ENCODE results near the gene FERMT2. TPM values are rescaled to one million over a fixed set of nuclear protein-coding genes. Genes with fewer than 3 reads are reported as not detected.

FERMT2 gene
- total RNA-seq, 1 experiment from 2014 or later, result 40.8 TPM

DNA sequence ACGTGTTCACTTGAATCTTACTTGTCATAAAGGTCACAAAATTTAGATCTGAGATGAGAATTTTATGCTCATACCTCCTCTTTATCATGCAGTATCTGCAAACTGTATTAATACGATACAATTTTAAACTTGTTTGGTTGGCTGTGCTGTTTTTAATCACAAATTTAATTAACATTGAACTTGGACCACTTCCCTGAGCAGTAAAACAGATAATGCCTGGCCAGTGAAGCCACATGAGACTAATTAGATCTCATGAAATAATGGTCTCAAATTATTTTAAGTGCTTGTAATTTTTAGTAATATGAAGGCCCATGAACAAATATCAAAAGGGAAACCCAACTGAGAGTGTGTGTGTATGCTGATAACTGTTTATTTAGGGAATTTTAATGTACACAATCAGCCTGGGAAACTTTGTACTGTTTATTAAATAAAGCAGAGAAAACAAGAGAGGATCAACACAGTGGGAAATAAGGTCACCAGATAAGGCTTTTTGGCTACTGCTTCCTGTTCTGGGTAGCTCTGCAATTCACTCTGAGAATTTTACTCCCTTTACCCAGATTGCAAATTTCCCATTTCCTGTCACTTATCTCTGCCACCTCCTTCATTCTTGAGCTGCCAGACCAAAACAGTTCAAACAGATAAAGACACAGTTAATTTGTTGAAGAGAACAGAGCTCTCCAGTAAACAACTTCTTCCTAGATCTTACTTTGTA is 97.9 kb downstream of the FERMT2 start:
- no peak for DNase-seq (ENCODE audit: low read depth, low spot score)
- in situ Hi-C loops (cut with HindIII; ENCODE audit: low pct_unique_long_range_greater_than_20kb, low sequenced_read_pairs), result no loop called here

DNA sequence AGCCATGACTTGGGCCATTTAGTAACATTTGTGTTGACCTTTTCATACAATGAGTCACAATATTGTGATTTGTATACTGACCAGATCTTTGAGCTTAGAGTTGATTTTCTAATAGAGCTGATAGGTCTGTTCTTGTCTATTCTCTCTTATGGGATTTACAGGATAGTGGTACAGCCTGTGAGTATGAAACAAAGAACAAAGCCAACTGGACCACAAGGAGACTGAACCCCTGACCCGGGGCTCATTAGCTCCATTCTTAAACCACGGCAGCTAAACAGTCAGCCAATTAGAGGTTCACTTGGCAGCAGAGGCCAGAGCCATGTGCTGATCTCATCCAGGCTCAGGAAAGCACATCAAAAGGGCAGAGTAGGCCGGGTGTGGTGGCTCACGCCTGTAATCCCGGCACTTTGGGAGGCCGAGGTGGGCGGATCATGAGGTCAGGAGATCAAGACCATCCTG is 100.4 kb downstream of the FERMT2 start:
- peak; percentile 68 for DNase-seq (ENCODE audit: low read depth, low spot score)
- in situ Hi-C loops (cut with HindIII; ENCODE audit: low pct_unique_long_range_greater_than_20kb, low sequenced_read_pairs), result no loop called here

DNA sequence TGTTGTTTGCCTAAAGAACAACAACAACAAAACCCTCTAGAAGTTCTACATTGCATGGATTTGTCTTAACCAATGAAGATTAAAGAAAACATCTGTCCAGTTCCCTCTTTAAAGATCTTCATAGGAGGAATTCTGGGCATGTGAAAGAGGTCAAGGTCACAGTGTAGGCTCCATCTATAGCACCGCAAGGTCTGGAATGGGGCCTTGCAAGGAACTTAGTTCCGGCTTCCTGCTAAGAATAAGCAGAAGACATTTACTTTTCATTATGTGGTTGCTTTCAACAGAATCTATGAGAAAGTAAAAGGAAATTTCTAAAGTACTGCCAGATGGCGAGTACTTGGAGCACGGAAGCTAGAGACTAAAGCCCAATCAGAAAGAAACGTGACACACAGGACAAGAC is 102.2 kb downstream of the FERMT2 start:
- DNase-seq (ENCODE audit: low read depth, low spot score), result no peak
- in situ Hi-C loops (cut with HindIII; ENCODE audit: low pct_unique_long_range_greater_than_20kb, low sequenced_read_pairs), result no loop called here

DNA sequence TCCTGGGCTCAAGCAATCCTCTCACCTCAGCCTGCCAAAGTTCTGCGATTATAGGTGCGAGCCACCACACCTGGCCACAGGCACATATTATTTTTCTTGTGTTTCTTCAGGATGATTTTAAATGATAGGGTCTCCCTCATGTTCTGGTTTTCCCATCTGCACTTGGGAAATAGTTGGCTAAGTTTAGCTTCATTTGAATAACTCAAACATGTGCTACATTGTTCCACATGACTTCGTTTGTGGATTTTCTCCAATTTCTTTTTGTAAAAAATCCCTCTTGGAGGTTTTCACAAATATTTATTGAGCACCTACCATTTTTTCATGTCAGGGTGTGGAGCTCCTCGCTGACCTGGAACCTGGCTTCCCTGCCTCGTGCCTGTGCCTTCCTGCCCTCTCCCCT is 104.3 kb downstream of the FERMT2 start:
- in situ Hi-C loops (cut with HindIII; ENCODE audit: low pct_unique_long_range_greater_than_20kb, low sequenced_read_pairs), result no loop called here
- DNase-seq (ENCODE audit: low read depth, low spot score), result no peak

DNA sequence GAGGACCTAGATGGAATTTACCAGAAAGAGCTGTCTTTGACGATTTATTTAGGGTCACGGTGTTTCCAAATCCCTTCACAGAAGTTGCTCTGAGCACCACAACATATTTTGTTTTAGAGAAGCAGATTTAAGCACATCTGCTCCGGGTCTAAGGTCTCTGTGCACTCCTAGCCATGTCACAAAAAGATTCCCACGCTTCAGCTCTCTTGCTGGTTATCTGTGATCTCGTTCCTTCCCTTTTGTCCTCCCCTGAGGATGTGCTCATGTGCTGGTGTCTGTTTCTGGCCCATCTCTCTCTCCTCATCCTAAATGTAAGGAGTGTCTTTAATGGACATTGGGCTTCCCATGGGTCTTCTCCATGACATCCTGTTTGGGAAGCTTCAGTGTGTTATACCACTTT is 105.8 kb downstream of the FERMT2 start:
- DNase-seq (ENCODE audit: low read depth, low spot score), result no peak
- in situ Hi-C loops (cut with HindIII; ENCODE audit: low pct_unique_long_range_greater_than_20kb, low sequenced_read_pairs), result no loop called here

DNA sequence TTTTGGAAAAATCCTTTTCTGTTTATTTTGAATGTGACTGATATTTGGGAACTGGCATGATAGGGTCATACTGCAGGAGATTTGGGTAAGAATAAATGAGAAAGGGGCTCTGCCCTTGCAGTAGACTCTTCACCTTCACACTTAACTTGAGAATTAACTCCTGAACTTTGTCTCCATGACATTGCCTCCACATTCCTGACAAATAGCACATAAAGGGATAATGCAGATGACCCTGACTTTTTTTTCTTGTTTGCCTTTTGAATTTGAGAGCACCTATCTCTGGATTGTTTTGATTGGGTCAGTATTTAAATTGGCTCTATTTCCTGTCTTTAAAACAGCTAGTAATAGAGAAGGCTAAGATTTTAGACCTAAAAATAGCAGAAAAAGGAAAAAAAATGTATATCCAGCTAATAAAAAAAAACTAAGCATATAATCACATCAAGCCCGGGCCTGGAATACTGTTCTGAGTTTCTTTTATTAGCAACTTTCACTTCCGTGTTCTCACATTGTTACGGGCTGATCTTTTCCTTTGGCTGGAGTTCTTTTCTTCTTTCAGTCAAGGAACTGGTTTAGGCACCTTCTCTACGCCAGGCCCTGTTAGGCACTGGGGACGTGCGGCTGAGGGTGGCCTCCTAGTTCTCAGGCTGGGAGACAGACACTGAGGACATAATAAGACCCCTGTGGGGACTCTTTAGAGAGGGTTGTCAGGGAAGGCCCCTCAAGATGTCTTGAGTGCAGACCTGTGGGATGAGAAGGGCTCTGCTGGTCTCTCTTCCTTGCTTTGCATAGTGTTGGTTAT is 106.4 kb downstream of the FERMT2 start:
- DNase-seq (ENCODE audit: low read depth, low spot score), result no peak
- in situ Hi-C loops (cut with HindIII; ENCODE audit: low pct_unique_long_range_greater_than_20kb, low sequenced_read_pairs), result no loop called here

- no peak for DNase-seq (ENCODE audit: low read depth, low spot score)
- in situ Hi-C loops (cut with HindIII; ENCODE audit: low pct_unique_long_range_greater_than_20kb, low sequenced_read_pairs), result no loop called here
These were observed 110.0 kb downstream of the FERMT2 start for GRCh38 chr14:52840877-52841276.

DNA sequence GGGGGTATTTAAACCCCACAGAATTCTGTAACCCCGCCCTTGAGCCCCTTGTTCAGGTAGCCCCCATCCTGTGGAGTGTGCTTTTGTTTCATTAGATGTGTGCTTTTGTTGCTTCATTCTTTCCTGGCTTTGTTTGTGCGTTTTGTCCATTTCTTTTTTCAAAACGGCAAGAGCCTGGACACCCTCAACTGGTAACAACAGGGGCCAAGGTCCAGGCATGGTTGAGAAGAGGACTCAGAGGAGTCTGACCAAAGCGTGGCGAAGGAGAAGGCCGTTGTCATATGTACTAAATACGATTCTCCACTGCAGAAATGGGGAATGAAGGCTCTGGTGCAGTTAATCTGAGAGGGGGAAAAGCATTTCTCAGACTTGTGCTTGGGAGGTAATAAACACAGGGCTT is 113.4 kb downstream of the FERMT2 start:
- in situ Hi-C loops (cut with HindIII; ENCODE audit: low pct_unique_long_range_greater_than_20kb, low sequenced_read_pairs), result no loop called here
- no peak for DNase-seq (ENCODE audit: low read depth, low spot score)

DNA sequence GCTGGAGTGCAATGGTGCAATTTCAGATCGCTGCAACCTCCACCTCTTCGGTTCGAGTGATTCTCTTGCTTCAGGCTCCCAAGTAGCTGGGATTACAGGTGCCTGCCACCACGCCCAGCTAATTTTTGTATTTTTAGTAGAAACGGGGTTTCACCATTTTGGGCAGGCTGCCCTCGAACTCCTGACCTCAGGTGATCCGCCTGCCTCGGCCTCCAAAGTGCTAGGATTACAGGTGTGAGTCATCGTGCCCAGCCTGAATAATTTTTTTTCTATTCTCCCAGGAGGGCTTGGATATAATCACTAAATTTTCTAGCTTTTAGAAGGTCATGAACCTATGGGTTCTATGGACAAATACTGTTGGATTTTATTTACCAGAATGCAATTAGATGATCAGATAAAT is 114.8 kb downstream of the FERMT2 start:
- no peak for DNase-seq (ENCODE audit: low read depth, low spot score)
- in situ Hi-C loops (cut with HindIII; ENCODE audit: low pct_unique_long_range_greater_than_20kb, low sequenced_read_pairs), result no loop called here

- no peak for DNase-seq (ENCODE audit: low read depth, low spot score)
- in situ Hi-C loops (cut with HindIII; ENCODE audit: low pct_unique_long_range_greater_than_20kb, low sequenced_read_pairs), result no loop called here
These were observed 115.5 kb downstream of the FERMT2 start for GRCh38 chr14:52835122-52835903.

GRCh38 chr14:52834440-52834842 is 116.4 kb downstream of the FERMT2 start:
- DNase-seq (ENCODE audit: low read depth, low spot score), result no peak
- in situ Hi-C loops (cut with HindIII; ENCODE audit: low pct_unique_long_range_greater_than_20kb, low sequenced_read_pairs), result no loop called here

GRCh38 chr14:52833891-52834290 is 117.0 kb downstream of the FERMT2 start:
- no peak for DNase-seq (ENCODE audit: low read depth, low spot score)
- in situ Hi-C loops (cut with HindIII; ENCODE audit: low pct_unique_long_range_greater_than_20kb, low sequenced_read_pairs), result no loop called here

GRCh38 chr14:52829527-52830185 is 121.2 kb downstream of the FERMT2 start:
- in situ Hi-C loops (cut with HindIII; ENCODE audit: low pct_unique_long_range_greater_than_20kb, low sequenced_read_pairs), result no loop called here
- DNase-seq (ENCODE audit: low read depth, low spot score), result no peak

GRCh38 chr14:52827426-52827825 is 123.4 kb downstream of the FERMT2 start:
- DNase-seq (ENCODE audit: low read depth, low spot score), result no peak
- in situ Hi-C loops (cut with HindIII; ENCODE audit: low pct_unique_long_range_greater_than_20kb, low sequenced_read_pairs), result no loop called here

DNA sequence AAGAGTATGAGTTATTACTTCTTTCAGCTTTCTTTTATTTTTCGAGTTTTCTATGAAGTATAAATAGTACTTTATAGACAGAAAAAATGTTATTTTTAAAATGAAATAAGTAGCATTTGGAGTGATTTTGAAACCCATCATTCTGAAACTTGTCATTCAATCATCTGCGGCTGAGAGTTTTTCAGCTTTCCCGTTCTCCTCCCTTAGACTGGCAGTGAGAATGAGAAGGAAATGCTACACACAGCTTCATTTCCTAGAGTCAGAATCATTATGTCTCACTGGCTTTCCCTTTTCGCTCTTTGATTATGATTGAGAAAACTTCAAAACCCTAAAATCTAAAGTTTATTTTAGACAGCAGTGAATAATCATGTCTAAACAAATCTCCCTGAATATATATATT is 125.8 kb downstream of the FERMT2 start:
- in situ Hi-C loops (cut with HindIII; ENCODE audit: low pct_unique_long_range_greater_than_20kb, low sequenced_read_pairs), result no loop called here
- no peak for DNase-seq (ENCODE audit: low read depth, low spot score)

- in situ Hi-C loops (cut with HindIII; ENCODE audit: low pct_unique_long_range_greater_than_20kb, low sequenced_read_pairs), result no loop called here
- no peak for DNase-seq (ENCODE audit: low read depth, low spot score)
These were observed 126.4 kb downstream of the FERMT2 start for GRCh38 chr14:52824462-52824861.

DNA sequence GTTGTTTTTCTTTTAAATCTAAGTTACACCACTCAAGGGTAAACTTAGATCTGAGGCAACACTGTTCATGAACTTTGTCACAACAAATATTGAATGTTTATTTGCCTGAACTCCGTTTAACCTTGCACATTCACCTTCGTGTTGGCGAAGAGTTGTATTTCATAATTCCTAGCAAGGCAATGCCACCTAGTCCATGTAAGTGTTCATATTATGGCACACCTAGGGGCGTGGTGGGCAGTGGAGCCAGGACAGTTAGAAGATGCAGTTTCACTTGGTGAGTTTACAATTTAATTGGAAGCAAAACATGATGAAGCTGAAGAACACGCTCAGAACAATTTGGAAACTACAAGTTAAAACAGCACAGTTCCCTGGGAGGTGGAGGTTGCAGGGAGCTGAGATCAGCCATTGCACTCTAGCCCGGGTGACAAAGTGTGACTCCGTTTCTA is 129.0 kb downstream of the FERMT2 start:
- in situ Hi-C loops (cut with HindIII; ENCODE audit: low pct_unique_long_range_greater_than_20kb, low sequenced_read_pairs), result no loop called here
- DNase-seq (ENCODE audit: low read depth, low spot score), result no peak

DNA sequence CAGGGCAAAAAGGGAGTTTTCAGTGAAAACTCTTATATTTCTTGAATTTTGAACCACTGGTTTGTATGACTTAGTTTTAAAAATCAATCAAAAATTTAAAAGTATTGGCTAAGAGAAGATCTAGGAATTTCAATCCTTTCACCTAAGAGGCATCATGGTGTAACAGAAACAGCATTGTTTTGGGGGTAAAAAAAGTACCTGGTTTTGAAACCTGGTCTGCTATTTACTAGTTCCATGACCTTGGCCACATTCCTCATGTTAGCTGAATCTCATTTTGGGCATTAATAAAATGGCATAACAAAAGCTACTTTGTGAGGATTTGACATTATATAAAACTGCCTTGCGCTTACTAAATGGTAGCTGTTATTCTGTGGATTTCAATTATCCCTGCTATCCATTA is 142.7 kb downstream of the FERMT2 start:
- in situ Hi-C loops (cut with HindIII; ENCODE audit: low pct_unique_long_range_greater_than_20kb, low sequenced_read_pairs), result no loop called here
- DNase-seq (ENCODE audit: low read depth, low spot score), result peak; percentile 21

All from SK-MEL-5 (cell line).